ENCODE results near the gene STAM2. TPM values are rescaled to one million over a fixed set of nuclear protein-coding genes. Genes with fewer than 3 reads are reported as not detected.
"Not testable (repeated sequence)": the region's sequence is repeated elsewhere in the genome, so short reads cannot be mapped to it uniquely, and the experiment has no call there.

The STAM2 gene
- total RNA-seq, 1 experiment from 2014 or later = 16.0 TPM

DNA sequence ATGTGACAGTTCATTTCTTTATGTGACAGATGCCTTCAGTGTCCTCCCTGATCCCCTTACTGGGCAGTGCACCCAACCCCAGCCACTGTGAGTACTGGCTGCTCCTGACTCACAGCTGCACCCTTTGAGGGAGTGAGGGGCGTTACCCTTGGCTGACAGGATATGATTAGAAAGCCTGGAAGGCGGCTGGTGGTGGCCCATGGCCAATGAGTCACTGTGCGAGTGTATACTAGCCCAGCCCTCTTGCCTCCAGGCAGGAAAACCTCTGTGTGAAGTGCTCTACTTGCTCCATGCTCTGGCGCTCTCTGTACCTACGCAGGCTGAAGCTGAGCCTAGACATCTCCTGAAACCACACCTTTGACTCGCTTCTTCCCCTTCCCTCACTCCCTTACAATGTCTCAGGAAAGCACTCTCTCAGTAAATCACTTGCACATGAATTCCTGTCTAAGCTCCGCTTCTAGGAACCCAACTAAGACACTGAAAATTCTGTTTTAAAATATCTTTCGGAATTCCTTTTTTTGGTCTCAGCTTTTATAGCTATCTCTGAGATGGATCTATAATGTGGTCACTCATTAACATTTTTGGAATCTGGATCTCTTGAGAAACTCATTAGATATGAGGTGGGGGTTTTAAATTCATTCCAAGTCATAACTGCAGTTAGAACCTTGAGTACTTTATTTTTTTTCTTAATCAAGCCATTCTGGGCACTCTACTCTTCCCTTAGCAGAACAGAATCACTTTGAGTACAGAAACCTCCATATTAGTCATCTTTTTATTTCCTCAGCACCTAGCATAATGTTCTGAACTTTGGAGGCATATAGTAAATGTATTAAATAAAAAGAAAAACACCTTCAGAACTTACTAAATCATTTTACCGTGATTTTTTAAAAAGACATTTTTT, 25.3 kb upstream of the STAM2 start:
- Histone ChIP-seq H4K20me1 (ENCODE audit: insufficient read depth) (no peaks in the 10 kb centered on the region), H3K4me2 (peak overlapping the region; percentile 72), H3K9me2 (ENCODE audit: insufficient read depth) (no peaks in the 10 kb centered on the region), H3K79me2 (ENCODE audit: low read depth) (no peaks in the 10 kb centered on the region), H3K36me3 (ENCODE audit: low read depth) (no peaks in the 10 kb centered on the region), H3K27me3 (ENCODE audit: insufficient read depth, low read depth) (no peaks in the 10 kb centered on the region), H3K27ac (peak overlapping the region; percentile 77), H3F3A (ENCODE audit: insufficient read depth, low read depth) (peaks cover 8% of the 10 kb centered on the region; the same call in 1 of the 2 replicates), H3K9me3 (ENCODE audit: insufficient read depth, low read depth) (no peaks in the 10 kb centered on the region), H3K4me3 (peak overlapping the region; percentile 36; the same call in 1 of the 2 replicates), H2AFZ (peak overlapping the region; percentile 70), H3K4me1 (replicated peaks; ENCODE audit: insufficient read depth) (peaks cover 24% of the 10 kb centered on the region)
- CTCF ChIA-PET = no interaction called here
- BruUV-seq (replicated peaks) = no TSS peak
- POLR2A ChIA-PET (ENCODE audit: unreplicated experiment) = interaction anchor here (0.7 kb wide), 1 partner anchor 373 kb away, joined by 3 read pairs; the partner anchor contains the start of gene ARL5A
- TF ChIP-seq, protein P1, sequence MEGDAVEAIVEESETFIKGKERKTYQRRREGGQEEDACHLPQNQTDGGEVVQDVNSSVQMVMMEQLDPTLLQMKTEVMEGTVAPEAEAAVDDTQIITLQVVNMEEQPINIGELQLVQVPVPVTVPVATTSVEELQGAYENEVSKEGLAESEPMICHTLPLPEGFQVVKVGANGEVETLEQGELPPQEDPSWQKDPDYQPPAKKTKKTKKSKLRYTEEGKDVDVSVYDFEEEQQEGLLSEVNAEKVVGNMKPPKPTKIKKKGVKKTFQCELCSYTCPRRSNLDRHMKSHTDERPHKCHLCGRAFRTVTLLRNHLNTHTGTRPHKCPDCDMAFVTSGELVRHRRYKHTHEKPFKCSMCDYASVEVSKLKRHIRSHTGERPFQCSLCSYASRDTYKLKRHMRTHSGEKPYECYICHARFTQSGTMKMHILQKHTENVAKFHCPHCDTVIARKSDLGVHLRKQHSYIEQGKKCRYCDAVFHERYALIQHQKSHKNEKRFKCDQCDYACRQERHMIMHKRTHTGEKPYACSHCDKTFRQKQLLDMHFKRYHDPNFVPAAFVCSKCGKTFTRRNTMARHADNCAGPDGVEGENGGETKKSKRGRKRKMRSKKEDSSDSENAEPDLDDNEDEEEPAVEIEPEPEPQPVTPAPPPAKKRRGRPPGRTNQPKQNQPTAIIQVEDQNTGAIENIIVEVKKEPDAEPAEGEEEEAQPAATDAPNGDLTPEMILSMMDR (conservative IDR thresholded peaks at IDR 0.05) = no peak
- no peak for TF ChIP-seq EZH2 (IDR thresholded peaks at IDR 0.05; ENCODE audit: low read depth)
- DNase-seq = peak; percentile 94 to 97
- intact Hi-C loops (cut with micrococcal nuclease; ENCODE audit: unreplicated experiment) = loop anchor here (1.0 kb wide), 2 partner anchors 342 to 516 kb away; partner anchors contain the start of gene PRPF40A

DNA sequence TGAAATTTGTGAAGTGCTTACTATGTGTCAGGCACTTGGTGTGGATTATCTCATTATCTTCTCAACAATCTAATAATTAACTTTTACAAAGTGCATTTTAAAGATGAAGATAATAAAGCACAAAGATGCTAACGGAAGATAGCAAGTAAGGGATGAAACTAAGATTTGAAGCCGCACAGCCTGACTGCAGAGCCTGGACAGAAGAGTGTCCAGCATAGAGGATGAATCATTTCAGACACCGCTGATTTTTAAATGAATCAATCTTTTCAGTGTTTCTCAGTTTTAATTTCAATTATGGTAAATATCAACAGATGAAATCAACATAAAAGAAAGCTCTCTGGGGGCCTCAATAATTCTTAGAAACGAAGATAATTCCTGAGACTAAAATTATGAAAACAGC, 24.5 kb upstream of the STAM2 start:
- H2AFZ ChIP-seq = no peak overlapping the region
- no peak for DNase-seq
- H3K27ac ChIP-seq = peak overlapping the region; percentile 29; the same call in 1 of the 2 replicates
- H3K27me3 ChIP-seq (ENCODE audit: insufficient read depth, low read depth) = no peaks in the 10 kb centered on the region
- H3K4me1 ChIP-seq (replicated peaks; ENCODE audit: insufficient read depth) = peaks cover 24% of the 10 kb centered on the region
- H3K4me3 ChIP-seq = no peak overlapping the region
- ChIA-PET CTCF (no interaction called here), POLR2A (ENCODE audit: unreplicated experiment) (no interaction called here)
- H3K9me3 ChIP-seq (ENCODE audit: insufficient read depth, low read depth) = no peaks in the 10 kb centered on the region
- TF ChIP-seq, protein P1 (conservative IDR thresholded peaks at IDR 0.05) = no peak
- TF ChIP-seq EZH2 (IDR thresholded peaks at IDR 0.05; ENCODE audit: low read depth) = no peak
- H3K9me2 ChIP-seq (ENCODE audit: insufficient read depth) = no peaks in the 10 kb centered on the region
- peaks cover 8% of the 10 kb centered on the region; the same call in 1 of the 2 replicates for H3F3A ChIP-seq (ENCODE audit: insufficient read depth, low read depth)
- H3K36me3 ChIP-seq (ENCODE audit: low read depth) = no peaks in the 10 kb centered on the region
- intact Hi-C loops (cut with micrococcal nuclease; ENCODE audit: unreplicated experiment) = loop anchor here (1.0 kb wide), 1 partner anchor 343 kb away; no protein-coding TSS in a partner anchor
- peak overlapping the region; percentile 72 for H3K4me2 ChIP-seq
- no peaks in the 10 kb centered on the region for H4K20me1 ChIP-seq (ENCODE audit: insufficient read depth)
- no peaks in the 10 kb centered on the region for H3K79me2 ChIP-seq (ENCODE audit: low read depth)
- BruUV-seq (replicated peaks) = no TSS peak

DNA sequence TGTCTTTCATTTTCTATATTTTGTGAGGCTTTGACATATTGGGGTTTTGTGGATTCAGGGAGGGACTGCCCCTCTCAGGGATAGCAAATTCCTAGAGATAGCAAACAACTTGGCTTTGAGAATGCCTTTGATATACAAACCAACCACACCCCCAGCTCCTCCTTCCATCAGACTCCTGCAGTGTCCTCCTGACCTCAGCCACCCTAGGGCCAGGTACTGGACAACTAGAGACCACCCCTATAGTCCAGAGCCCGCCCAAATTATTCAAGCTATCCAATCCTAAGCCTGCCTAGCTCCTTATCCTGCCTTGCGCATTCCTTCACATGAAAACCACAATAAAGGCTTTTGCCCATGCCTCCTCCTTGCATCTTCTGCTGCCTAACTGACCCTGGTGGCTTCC, 22.9 kb upstream of the STAM2 start:
- no peak for TF ChIP-seq EZH2 (IDR thresholded peaks at IDR 0.05; ENCODE audit: low read depth)
- TF ChIP-seq, protein P1 (conservative IDR thresholded peaks at IDR 0.05) = no peak
- Histone ChIP-seq H3K79me2 (ENCODE audit: low read depth) (no peaks in the 10 kb centered on the region), H3K4me1 (replicated peaks; ENCODE audit: insufficient read depth) (peaks cover 24% of the 10 kb centered on the region), H3K4me3 (no peak overlapping the region), H3K4me2 (no peak overlapping the region), H3K27ac (no peak overlapping the region), H3K36me3 (ENCODE audit: low read depth) (no peaks in the 10 kb centered on the region), H3F3A (ENCODE audit: insufficient read depth, low read depth) (peaks cover 8% of the 10 kb centered on the region; the same call in 1 of the 2 replicates), H3K9me2 (ENCODE audit: insufficient read depth) (no peaks in the 10 kb centered on the region), H3K9me3 (ENCODE audit: insufficient read depth, low read depth) (no peaks in the 10 kb centered on the region), H2AFZ (no peak overlapping the region), H4K20me1 (ENCODE audit: insufficient read depth) (no peaks in the 10 kb centered on the region), H3K27me3 (ENCODE audit: insufficient read depth, low read depth) (no peaks in the 10 kb centered on the region)
- CTCF ChIA-PET = no interaction called here
- BruUV-seq (replicated peaks) = no TSS peak
- POLR2A ChIA-PET (ENCODE audit: unreplicated experiment) = interaction anchor here (0.6 to 0.7 kb wide), 2 partner anchors 108 to 109 kb away, joined by 5 to 7 read pairs; no protein-coding TSS in a partner anchor
- intact Hi-C loops (cut with micrococcal nuclease; ENCODE audit: unreplicated experiment) = no loop called here
- no peak for DNase-seq

DNA sequence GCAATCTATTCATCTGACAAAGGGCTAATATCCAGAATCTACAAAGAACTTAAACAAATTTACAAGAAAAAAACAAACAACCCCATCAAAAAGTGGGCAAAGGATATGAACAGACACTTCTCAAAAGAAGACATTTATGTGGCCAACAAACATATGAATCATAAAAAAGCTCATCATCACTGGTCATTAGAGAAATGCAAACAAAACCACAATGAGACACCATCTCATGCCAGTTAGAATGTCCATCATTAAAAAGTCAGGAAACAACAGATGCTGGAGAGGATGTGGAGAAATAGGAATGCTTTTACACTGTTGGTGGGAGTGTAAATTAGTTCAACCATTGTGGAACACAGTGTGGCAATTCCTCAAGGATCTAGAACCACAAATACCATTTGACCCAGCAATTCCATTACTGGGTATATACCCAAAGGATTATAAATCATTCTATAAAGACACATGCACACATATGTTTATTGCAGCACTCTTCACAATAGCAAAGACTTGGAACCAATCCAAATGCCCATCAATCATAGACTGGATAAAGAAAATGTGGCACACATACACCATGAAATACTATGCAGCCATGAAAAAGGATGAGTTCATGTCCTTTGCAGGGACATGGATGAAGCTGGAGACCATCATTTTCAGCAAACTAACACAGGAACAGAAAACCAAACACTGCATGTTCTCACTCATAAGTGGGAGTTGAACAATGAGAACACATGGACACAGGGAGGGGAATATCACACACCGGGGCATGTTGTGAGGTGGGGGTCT, 22.1 kb upstream of the STAM2 start:
- H3F3A ChIP-seq (ENCODE audit: insufficient read depth, low read depth); intact Hi-C loops (cut with micrococcal nuclease; ENCODE audit: unreplicated experiment); BruUV-seq (replicated peaks); H3K36me3 ChIP-seq (ENCODE audit: low read depth); H3K79me2 ChIP-seq (ENCODE audit: low read depth); H3K4me2 ChIP-seq; POLR2A ChIA-PET (ENCODE audit: unreplicated experiment); DNase-seq; H3K9me3 ChIP-seq (ENCODE audit: insufficient read depth, low read depth); H3K9me2 ChIP-seq (ENCODE audit: insufficient read depth); H2AFZ ChIP-seq; H4K20me1 ChIP-seq (ENCODE audit: insufficient read depth); CTCF ChIA-PET; H3K4me3 ChIP-seq; H3K27ac ChIP-seq; H3K27me3 ChIP-seq (ENCODE audit: insufficient read depth, low read depth): not testable (repeated sequence)
- H3K4me1 ChIP-seq (replicated peaks; ENCODE audit: insufficient read depth) = peaks cover 24% of the 10 kb centered on the region
